PFSK-1 (cell line): ENCODE measurements around the gene NSG2.

Experiments used
- FOXP2 ChIP-seq: optimal IDR thresholded peaks from 2 replicates; pipeline ENCODE3; 2011; ENCODE audit warnings: borderline replicate concordance, control low read depth, inconsistent platforms; ENCODE audit not compliant: insufficient read depth; ENCODE audit errors: extremely low read length, extremely low read depth
- POLR2AphosphoS5 ChIP-seq: IDR thresholded peaks from 2 replicates; pipeline ENCODE4 v1.6.1; 2012; ENCODE audit warnings: low read depth, mild to moderate bottlenecking, control low read depth, low read length, moderate library complexity
- SIN3A ChIP-seq: IDR thresholded peaks from 2 replicates; pipeline ENCODE4 v1.6.1; 2012; ENCODE audit warnings: mild to moderate bottlenecking, low read length, moderate library complexity, borderline replicate concordance; ENCODE audit not compliant: insufficient read depth
- TAF1 ChIP-seq: IDR thresholded peaks from 2 replicates; pipeline ENCODE4 v1.6.1; 2012; ENCODE audit warnings: low read length, control low read depth, borderline replicate concordance; ENCODE audit not compliant: insufficient read depth
- TF ChIP-seq, protein P1 (sequence below), 2 experiments: IDR thresholded peaks; 2 replicates each; pipeline versions ENCODE4 v1.6.1 to v1.8.0; 2011 to 2012; ENCODE audit warnings: low read depth in 2 of 2, low read length in 2 of 2, control low read depth in 1 of 2, inconsistent platforms in 1 of 2, mild to moderate bottlenecking in 1 of 2, moderate library complexity in 1 of 2; ENCODE audit not compliant: insufficient read depth in 1 of 2

NSG2 gene

DNA sequence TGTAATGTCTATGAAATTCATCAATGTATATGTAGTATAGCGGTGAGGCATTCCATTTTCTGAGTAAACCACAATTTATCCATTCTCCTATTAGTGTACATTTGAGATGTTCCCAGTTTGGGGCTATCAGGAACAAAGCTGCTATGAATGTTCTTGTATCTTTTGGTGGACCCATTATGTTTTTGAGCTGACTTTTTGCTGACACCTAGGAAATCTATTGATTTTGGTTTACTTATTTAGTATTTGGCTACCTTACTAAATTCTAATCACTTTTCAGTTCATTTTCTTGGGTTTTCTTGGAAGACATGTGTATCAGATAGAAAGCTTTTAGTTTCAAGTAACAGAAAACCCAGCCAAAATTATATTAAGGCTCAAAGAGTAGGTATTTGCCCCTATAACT, 13.7 kb downstream of the NSG2 start:
- TF ChIP-seq, protein P1, sequence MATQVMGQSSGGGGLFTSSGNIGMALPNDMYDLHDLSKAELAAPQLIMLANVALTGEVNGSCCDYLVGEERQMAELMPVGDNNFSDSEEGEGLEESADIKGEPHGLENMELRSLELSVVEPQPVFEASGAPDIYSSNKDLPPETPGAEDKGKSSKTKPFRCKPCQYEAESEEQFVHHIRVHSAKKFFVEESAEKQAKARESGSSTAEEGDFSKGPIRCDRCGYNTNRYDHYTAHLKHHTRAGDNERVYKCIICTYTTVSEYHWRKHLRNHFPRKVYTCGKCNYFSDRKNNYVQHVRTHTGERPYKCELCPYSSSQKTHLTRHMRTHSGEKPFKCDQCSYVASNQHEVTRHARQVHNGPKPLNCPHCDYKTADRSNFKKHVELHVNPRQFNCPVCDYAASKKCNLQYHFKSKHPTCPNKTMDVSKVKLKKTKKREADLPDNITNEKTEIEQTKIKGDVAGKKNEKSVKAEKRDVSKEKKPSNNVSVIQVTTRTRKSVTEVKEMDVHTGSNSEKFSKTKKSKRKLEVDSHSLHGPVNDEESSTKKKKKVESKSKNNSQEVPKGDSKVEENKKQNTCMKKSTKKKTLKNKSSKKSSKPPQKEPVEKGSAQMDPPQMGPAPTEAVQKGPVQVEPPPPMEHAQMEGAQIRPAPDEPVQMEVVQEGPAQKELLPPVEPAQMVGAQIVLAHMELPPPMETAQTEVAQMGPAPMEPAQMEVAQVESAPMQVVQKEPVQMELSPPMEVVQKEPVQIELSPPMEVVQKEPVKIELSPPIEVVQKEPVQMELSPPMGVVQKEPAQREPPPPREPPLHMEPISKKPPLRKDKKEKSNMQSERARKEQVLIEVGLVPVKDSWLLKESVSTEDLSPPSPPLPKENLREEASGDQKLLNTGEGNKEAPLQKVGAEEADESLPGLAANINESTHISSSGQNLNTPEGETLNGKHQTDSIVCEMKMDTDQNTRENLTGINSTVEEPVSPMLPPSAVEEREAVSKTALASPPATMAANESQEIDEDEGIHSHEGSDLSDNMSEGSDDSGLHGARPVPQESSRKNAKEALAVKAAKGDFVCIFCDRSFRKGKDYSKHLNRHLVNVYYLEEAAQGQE (IDR thresholded peaks at IDR 0.05; ENCODE audit: insufficient read depth in 1 of 2, low read depth in 2 of 2, low read length in 2 of 2) = no peak
- TF ChIP-seq POLR2AphosphoS5 = no peak
- no peak for TF ChIP-seq SIN3A
- no peak for TF ChIP-seq TAF1
- no peak for TF ChIP-seq FOXP2

DNA sequence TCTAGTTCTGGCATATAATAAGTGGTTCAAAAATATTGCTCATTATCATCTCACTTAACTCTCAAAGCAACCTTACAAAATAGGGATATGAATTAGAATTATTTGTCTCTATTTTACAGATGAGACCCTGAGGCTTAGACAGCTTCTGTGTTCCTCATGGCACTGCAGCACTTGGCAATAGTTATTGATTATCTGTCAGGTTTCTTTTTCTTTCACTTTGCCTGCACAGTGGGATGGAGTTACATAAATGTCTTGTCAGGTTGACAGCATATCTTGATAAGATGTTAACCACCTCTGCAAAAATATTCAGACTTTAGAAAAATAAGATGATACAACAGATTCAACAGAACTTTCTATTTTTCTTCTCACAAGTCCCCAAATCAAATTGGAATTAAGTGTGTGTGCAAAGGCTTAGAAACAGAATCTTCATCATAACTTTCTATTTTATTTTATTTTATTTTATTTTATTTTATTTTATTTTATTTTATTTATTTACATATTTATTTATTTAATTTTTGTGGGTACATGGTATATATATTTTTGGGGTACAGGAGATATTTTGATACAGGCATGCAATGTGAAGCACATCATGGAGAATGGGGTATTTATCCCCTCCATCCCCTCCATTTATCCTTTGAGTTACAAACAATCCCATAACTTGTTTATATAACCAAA, 17.7 kb downstream of the NSG2 start:
- TF ChIP-seq, protein P1 (IDR thresholded peaks at IDR 0.05; ENCODE audit: insufficient read depth in 1 of 2, low read depth in 2 of 2, low read length in 2 of 2) = no peak
- TF ChIP-seq SIN3A = no peak

DNA sequence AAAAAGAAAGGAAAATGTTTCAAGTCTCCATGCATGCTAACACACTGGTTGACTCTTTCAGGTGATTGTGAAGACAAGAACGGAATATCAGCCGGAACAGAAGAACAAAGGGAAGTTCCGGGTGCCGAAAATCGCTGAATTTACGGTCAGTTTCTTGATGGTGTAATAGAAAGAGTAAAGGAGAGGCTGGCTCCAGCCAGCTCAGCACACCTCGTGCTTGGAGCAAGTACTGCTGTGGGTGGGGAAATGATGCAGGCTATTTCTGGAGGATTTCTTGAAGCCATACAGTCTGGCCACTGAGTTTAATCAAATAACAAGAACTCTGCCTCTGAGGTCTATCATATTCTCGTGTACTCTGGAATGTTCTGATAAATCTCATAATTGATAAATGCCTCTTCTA, 18.7 kb downstream of the NSG2 start:
- TF ChIP-seq TAF1 (no peak), POLR2AphosphoS5 (no peak), SIN3A (no peak), FOXP2 (no peak)
- TF ChIP-seq, protein P1 (IDR thresholded peaks at IDR 0.05; ENCODE audit: insufficient read depth in 1 of 2, low read depth in 2 of 2, low read length in 2 of 2) = no peak

DNA sequence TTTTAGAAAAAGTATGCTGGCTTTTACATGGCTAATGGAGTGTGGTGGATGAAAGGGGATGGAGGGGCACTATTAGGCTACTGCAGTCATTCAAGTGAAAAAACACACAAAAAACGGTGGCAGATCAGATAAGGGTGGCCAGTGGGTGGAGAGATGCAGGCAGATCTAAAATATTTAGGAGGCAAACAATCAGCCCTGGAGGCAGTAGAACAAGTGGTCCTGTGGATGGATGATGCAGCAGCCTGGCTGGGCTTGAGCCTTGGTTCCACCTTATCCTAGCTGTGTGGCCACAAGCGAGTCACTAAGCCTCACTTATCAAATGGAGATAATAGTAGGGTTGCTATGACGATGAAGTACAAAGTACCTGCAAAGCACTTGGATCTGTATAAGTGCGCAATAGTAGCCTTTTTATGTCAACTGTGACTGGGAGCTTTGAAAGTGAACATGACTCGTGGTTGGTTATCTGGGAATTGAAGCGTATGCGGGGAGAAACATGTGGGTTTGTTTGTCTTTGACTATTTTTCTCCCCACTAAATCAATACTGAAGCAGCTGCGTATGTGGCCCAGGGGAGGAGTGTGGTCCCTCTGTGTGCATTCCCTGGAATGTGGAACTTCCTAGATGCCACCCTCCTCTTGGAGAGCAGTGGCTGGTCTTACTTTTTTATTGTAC, 20.2 kb downstream of the NSG2 start:
- TF ChIP-seq FOXP2 (no peak), TAF1 (no peak), SIN3A (no peak), POLR2AphosphoS5 (no peak)

DNA sequence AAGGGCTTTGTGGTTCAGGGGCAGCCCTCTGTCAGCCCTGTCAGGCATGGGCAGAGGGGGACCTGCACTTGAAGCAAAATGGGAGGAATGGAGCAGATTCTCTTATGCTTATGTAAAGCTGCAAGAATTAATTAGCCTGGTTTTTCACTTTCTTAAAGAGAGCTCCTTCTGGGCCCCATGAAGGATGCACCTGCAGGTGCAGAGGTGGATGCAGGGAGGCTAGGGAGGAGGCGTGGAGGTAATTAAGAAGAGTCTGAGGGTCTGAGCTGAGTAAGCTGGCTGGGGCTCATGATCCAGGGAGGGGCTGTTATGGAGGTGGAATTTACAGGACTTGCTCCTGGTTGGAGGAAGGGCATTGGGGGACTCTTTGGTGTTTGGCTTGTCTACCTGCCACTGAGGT, 22.0 kb downstream of the NSG2 start:
- no peak for TF ChIP-seq TAF1
- no peak for TF ChIP-seq SIN3A
- TF ChIP-seq POLR2AphosphoS5 = no peak
- TF ChIP-seq, protein P1 (IDR thresholded peaks at IDR 0.05; ENCODE audit: insufficient read depth in 1 of 2, low read depth in 2 of 2, low read length in 2 of 2) = no peak
- TF ChIP-seq FOXP2 = no peak
